Suppressor macrophage treated with lipopolysaccharide for 1 hour (primary cell): Measurements from ENCODE around the gene PAIP1.
A peak's percentile ranks its signal among the peaks of the same experiment; 100 is the strongest.
"Not testable (repeated sequence)": the region's sequence is repeated elsewhere in the genome, so short reads cannot be mapped to it uniquely, and the experiment has no call there.

ENCODE experiments used
- DNase-seq, 3 donors: peaks; one replicate each; pipeline ENCODE4 v3.0.0-alpha.2; 2020 to 2022

PAIP1 gene

GRCh38 chr5:43570450-43571158 lies 13.7 kb upstream of the PAIP1 start:
- DNase-seq = no peak

GRCh38 chr5:43569236-43569746 lies 12.4 kb upstream of the PAIP1 start:
- no peak for DNase-seq

GRCh38 chr5:43567967-43568366 lies 11.1 kb upstream of the PAIP1 start:
- DNase-seq = no peak

GRCh38 chr5:43565043-43565442 lies 8.2 kb upstream of the PAIP1 start:
- no peak for DNase-seq

GRCh38 chr5:43564289-43564850 lies 7.5 kb upstream of the PAIP1 start:
- DNase-seq = no peak

- no peak for DNase-seq
These were observed 6.4 kb upstream of the PAIP1 start for GRCh38 chr5:43563321-43563720.

- DNase-seq = no peak
These were observed 4.5 kb upstream of the PAIP1 start for GRCh38 chr5:43561356-43561755.

GRCh38 chr5:43560128-43560527 lies 3.3 kb upstream of the PAIP1 start:
- DNase-seq = no peak

GRCh38 chr5:43556607-43556856 lies 345 bp downstream of the PAIP1 start:
- not testable (repeated sequence) for DNase-seq

- DNase-seq = peak; percentile 56 to 76 (median 58)
These were observed 826 bp downstream of the PAIP1 start for GRCh38 chr5:43555895-43556606.

GRCh38 chr5:43554497-43554896 lies 2.4 kb downstream of the PAIP1 start:
- DNase-seq = no peak

- peak in 2 of 3 donors; percentile 9 to 20 for DNase-seq
These were observed 3.5 kb downstream of the PAIP1 start for GRCh38 chr5:43553381-43553780.

- no peak for DNase-seq
These were observed 5.1 kb downstream of the PAIP1 start for GRCh38 chr5:43551731-43552130.

- DNase-seq = not testable (repeated sequence)
These were observed 7.6 kb downstream of the PAIP1 start for GRCh38 chr5:43549272-43549671.

GRCh38 chr5:43548358-43548757 lies 8.5 kb downstream of the PAIP1 start:
- no peak for DNase-seq

GRCh38 chr5:43547532-43547931 lies 9.3 kb downstream of the PAIP1 start:
- no peak for DNase-seq

- DNase-seq = no peak
These were observed 13.4 kb downstream of the PAIP1 start for GRCh38 chr5:43543434-43543833.

GRCh38 chr5:43540746-43541145 lies 16.1 kb downstream of the PAIP1 start:
- no peak for DNase-seq

- DNase-seq = no peak
These were observed 19.9 kb downstream of the PAIP1 start for GRCh38 chr5:43536972-43537371.

GRCh38 chr5:43533646-43534045 lies 23.2 kb downstream of the PAIP1 start:
- DNase-seq = no peak

- DNase-seq = no peak
These were observed 26.2 kb downstream of the PAIP1 start for GRCh38 chr5:43530648-43531047.

- DNase-seq = no peak
These were observed 33.2 kb downstream of the PAIP1 start for GRCh38 chr5:43523662-43524072.

- DNase-seq = no peak
These were observed 36.3 kb downstream of the PAIP1 start for GRCh38 chr5:43520615-43521014.

- DNase-seq = peak in 2 of 3 donors; percentile 4 to 19
These were observed 41.2 kb downstream of the PAIP1 start for GRCh38 chr5:43515678-43516048.
